OCI-LY3 (cell line): ENCODE measurements around the gene PKIG.

Source experiments
- H2AFZ ChIP-seq: fragments of 200-600, 300-600 bp; shearing (Covaris generic); 2 replicates; pipeline ENCODE4 v1.6.0; 2014; ENCODE audit warnings: antibody characterized with exemption, low read depth, low read length
- H3K27ac ChIP-seq: fragments of 200-600, 300-600 bp; sonication (generic); 2 replicates; pipeline ENCODE4 v1.5.1; 2014; ENCODE audit warnings: mild to moderate bottlenecking, low read length, moderate library complexity, mixed read lengths
- H3K27me3 ChIP-seq: fragments of 200-600, 300-600 bp; sonication (generic); 2 replicates; pipeline ENCODE4 v1.6.1; 2014; ENCODE audit warnings: low read depth, low read length, mixed read lengths
- H3K36me3 ChIP-seq: fragments of 200-600, 300-600 bp; sonication (generic); replicated peaks from 2 replicates; pipeline ENCODE3; 2014; ENCODE audit warnings: low read depth, low read length, mixed read lengths
- H3K4me1 ChIP-seq: fragments of 300-600, 200-600 bp; sonication (generic); 2 replicates; pipeline ENCODE4 v1.6.1; 2014; ENCODE audit warnings: low read length, mixed read lengths
- H3K4me2 ChIP-seq: fragments of 200-600, 300-600 bp; sonication (generic); 2 replicates; pipeline ENCODE4 v1.6.1; 2014; ENCODE audit warnings: low read length, mixed read lengths
- H3K4me3 ChIP-seq: fragments of 300-600, 200-600 bp; sonication (generic); 2 replicates; pipeline ENCODE4 v1.5.1; 2014; ENCODE audit warnings: antibody characterized with exemption, mild to moderate bottlenecking, low read length, moderate library complexity
- H3K79me2 ChIP-seq: fragments of 300-600, 200-600 bp; shearing (Covaris generic); 2 replicates; pipeline ENCODE4 v1.6.1; 2014; ENCODE audit warnings: mild to moderate bottlenecking, low read length, mixed read lengths
- H3K9ac ChIP-seq: fragments of 300-600, 200-600 bp; shearing (Covaris generic); 2 replicates; pipeline ENCODE4 v1.6.0; 2014; ENCODE audit warnings: mild to moderate bottlenecking, low read length, moderate library complexity
- H3K9me3 ChIP-seq: fragments of 200-600, 300-600 bp; shearing (Covaris generic); 2 replicates; pipeline ENCODE4 v1.6.1; 2014; ENCODE audit warnings: low read length, mixed read lengths; ENCODE audit not compliant: insufficient read depth
- H4K20me1 ChIP-seq: fragments of 200-600, 300-600 bp; sonication (generic); 2 replicates; pipeline ENCODE4 v1.6.1; 2016; ENCODE audit warnings: low read length, mixed read lengths; ENCODE audit not compliant: insufficient read depth
- EZH2phosphoT487 ChIP-seq: fragments of 200-600 bp; shearing (Covaris generic); IDR thresholded peaks from 2 replicates; pipeline ENCODE4 v1.6.1; 2018; ENCODE audit warnings: antibody characterized with exemption, mixed run types, low read depth
- TF ChIP-seq, protein P1 (sequence below): fragments of 200-600, 300-600 bp; sonication (generic); IDR thresholded peaks from 2 replicates; pipeline ENCODE4 v1.5.1; 2014; ENCODE audit warnings: antibody characterized with exemption, low read length, low read depth

PKIG gene

GRCh38 chr20:44573501-44573869 lies 8.9 kb upstream of the PKIG start:
- Histone ChIP-seq H3K36me3 (no peaks in the 10 kb centered on the region), H3K27ac (no peak overlapping the region), H3K9me3 (no peaks in the 10 kb centered on the region), H3K79me2 (peaks cover 21% of the 10 kb centered on the region), H3K4me1 (peaks cover 18% of the 10 kb centered on the region), H3K4me3 (no peak overlapping the region), H3K9ac (no peak overlapping the region), H3K27me3 (no peaks in the 10 kb centered on the region), H3K4me2 (no peak overlapping the region), H2AFZ (no peak overlapping the region), H4K20me1 (no peaks in the 10 kb centered on the region)
- TF ChIP-seq EZH2phosphoT487 = no peak
- TF ChIP-seq, protein P1, sequence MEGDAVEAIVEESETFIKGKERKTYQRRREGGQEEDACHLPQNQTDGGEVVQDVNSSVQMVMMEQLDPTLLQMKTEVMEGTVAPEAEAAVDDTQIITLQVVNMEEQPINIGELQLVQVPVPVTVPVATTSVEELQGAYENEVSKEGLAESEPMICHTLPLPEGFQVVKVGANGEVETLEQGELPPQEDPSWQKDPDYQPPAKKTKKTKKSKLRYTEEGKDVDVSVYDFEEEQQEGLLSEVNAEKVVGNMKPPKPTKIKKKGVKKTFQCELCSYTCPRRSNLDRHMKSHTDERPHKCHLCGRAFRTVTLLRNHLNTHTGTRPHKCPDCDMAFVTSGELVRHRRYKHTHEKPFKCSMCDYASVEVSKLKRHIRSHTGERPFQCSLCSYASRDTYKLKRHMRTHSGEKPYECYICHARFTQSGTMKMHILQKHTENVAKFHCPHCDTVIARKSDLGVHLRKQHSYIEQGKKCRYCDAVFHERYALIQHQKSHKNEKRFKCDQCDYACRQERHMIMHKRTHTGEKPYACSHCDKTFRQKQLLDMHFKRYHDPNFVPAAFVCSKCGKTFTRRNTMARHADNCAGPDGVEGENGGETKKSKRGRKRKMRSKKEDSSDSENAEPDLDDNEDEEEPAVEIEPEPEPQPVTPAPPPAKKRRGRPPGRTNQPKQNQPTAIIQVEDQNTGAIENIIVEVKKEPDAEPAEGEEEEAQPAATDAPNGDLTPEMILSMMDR = no peak

- H3K79me2 ChIP-seq = peaks cover 25% of the 10 kb centered on the region
- no peaks in the 10 kb centered on the region for H3K9me3 ChIP-seq
- TF ChIP-seq EZH2phosphoT487 = no peak
- TF ChIP-seq, protein P1 = no peak
- no peaks in the 10 kb centered on the region for H4K20me1 ChIP-seq
- H3K4me3 ChIP-seq = no peak overlapping the region
- H3K36me3 ChIP-seq = no peaks in the 10 kb centered on the region
- no peak overlapping the region for H3K9ac ChIP-seq
- H3K4me1 ChIP-seq = peaks cover 23% of the 10 kb centered on the region
- no peak overlapping the region for H3K4me2 ChIP-seq
- H2AFZ ChIP-seq = no peak overlapping the region
- H3K27ac ChIP-seq = no peak overlapping the region
- no peaks in the 10 kb centered on the region for H3K27me3 ChIP-seq
These were observed 8.0 kb upstream of the PKIG start for GRCh38 chr20:44574372-44574771.

GRCh38 chr20:44576297-44576696 lies 6.1 kb upstream of the PKIG start:
- Histone ChIP-seq H3K4me3 (peak overlapping the region; percentile 17; the same call in 1 of the 2 replicates), H2AFZ (peak overlapping the region; percentile 28; the same call in 1 of the 2 replicates), H3K27ac (peak overlapping the region; percentile 46), H3K4me1 (peaks cover 43% of the 10 kb centered on the region), H3K9me3 (no peaks in the 10 kb centered on the region), H3K79me2 (peaks cover 44% of the 10 kb centered on the region), H3K36me3 (no peaks in the 10 kb centered on the region), H3K27me3 (no peaks in the 10 kb centered on the region), H3K4me2 (peak overlapping the region; percentile 61), H4K20me1 (no peaks in the 10 kb centered on the region), H3K9ac (peak overlapping the region; percentile 55)
- no peak for TF ChIP-seq EZH2phosphoT487
- TF ChIP-seq, protein P1 = peak; percentile 97

DNA sequence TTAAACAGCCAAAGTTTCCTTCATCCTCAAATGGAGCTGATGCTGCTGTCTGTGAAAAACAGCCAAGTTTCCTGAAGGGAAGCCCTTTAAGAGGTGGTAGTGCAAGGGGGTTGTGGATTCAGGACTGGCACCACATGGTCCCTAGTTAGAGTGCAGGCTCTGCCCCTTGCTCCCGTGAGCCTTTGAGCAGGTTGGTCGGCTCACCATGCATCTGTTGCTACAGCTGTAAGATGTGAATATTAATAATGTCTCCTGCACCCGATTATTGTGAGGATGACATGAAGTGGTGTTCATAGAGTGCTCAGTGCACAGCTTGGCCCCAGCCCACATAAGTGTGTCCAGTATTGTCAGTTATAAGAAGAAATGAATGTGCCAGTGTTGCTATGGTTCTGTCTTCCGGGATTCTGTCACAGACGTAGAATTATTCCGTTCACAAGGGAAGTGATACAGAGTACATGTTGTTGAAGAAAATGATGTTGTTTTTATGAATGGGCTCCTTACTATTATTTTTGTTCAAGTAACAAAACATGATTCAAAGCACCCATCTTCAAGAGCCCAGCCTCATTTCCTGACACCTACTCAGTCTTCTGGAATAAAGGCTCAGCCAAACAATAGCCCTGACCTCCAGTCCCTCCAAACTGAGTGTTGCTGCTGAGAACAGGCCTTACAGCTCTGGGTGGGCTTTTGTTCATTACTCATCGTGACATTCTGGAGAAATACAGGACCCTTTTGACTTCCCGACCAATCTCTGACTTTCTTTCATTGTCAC lies 2.9 kb upstream of the PKIG start:
- Histone ChIP-seq H3K4me3 (peak overlapping the region; percentile 32), H2AFZ (peak overlapping the region; percentile 24), H3K4me1 (peaks cover 57% of the 10 kb centered on the region), H3K79me2 (peaks cover 76% of the 10 kb centered on the region), H4K20me1 (no peaks in the 10 kb centered on the region), H3K27ac (peak overlapping the region; percentile 90), H3K36me3 (peaks cover 16% of the 10 kb centered on the region), H3K9me3 (no peaks in the 10 kb centered on the region), H3K27me3 (no peaks in the 10 kb centered on the region), H3K9ac (peak overlapping the region; percentile 56), H3K4me2 (peak overlapping the region; percentile 72)
- no peak for TF ChIP-seq EZH2phosphoT487
- TF ChIP-seq, protein P1 = no peak
